Liver (tissue), 9 donors: ENCODE data around the gene MGAT4C. TPM values are rescaled to one million over a fixed set of nuclear protein-coding genes. Genes with fewer than 3 reads are reported as not detected.

Experiments
- DNase-seq: peaks from one replicate; pipeline ENCODE4 v3.0.0-alpha.2; 2017; ENCODE audit warnings: low spot score
- H3K27ac ChIP-seq, 2 donors: one replicate each; pipeline ENCODE4 v1.7.0; 2013; ENCODE audit warnings: inconsistent platforms in 2 of 2, low read length in 2 of 2, control low read depth in 1 of 2, low read depth in 1 of 2, mild to moderate bottlenecking in 1 of 2
- H3K27me3 ChIP-seq, 4 donors: one replicate each; pipeline versions ENCODE4 v1.6.1 to v1.7.0; 2013; ENCODE audit warnings: low read length in 3 of 4, inconsistent platforms in 1 of 4, mild to moderate bottlenecking in 1 of 4, moderate library complexity in 1 of 4; ENCODE audit not compliant: control insufficient read depth in 4 of 4, insufficient read depth in 4 of 4
- H3K36me3 ChIP-seq, 4 donors: one replicate each; pipeline versions ENCODE4 v1.6.1 to v1.7.0; 2013; ENCODE audit warnings: low read length in 3 of 4, mild to moderate bottlenecking in 3 of 4, low read depth in 1 of 4, moderate library complexity in 1 of 4; ENCODE audit not compliant: control insufficient read depth in 4 of 4, insufficient read depth in 3 of 4
- H3K4me1 ChIP-seq, 4 donors: one replicate each; pipeline versions ENCODE4 v1.6.1 to v1.7.0; 2013; ENCODE audit warnings: low read length in 3 of 4, mild to moderate bottlenecking in 3 of 4, moderate library complexity in 1 of 4; ENCODE audit not compliant: control insufficient read depth in 4 of 4, insufficient read depth in 4 of 4
- H3K4me3 ChIP-seq, 3 donors: one replicate each; pipeline versions ENCODE4 v1.6.1 to v1.7.0; 2013; ENCODE audit warnings: low read length in 3 of 3, control low read depth in 1 of 3, low read depth in 1 of 3, mild to moderate bottlenecking in 1 of 3
- H3K9ac ChIP-seq, 2 donors: one replicate each; pipeline ENCODE4 v1.7.0; 2013; ENCODE audit warnings: low read length in 2 of 2, mild to moderate bottlenecking in 2 of 2, moderate library complexity in 2 of 2, control low read depth in 1 of 2, low read depth in 1 of 2
- H3K9me3 ChIP-seq, 4 donors: one replicate each; pipeline versions ENCODE4 v1.6.1 to v1.7.0; 2013; ENCODE audit warnings: low read length in 3 of 4; ENCODE audit not compliant: control insufficient read depth in 4 of 4
- EGR1 ChIP-seq, 2 donors: IDR thresholded peaks; 2 replicates each; pipeline ENCODE4 v1.6.1; 2016 to 2018; ENCODE audit warnings: antibody characterized with exemption in 2 of 2, low read depth in 2 of 2
- FOXA2 ChIP-seq: IDR thresholded peaks from 2 replicates; pipeline ENCODE4 v1.6.1; 2016; ENCODE audit warnings: antibody characterized with exemption
- HNF4A ChIP-seq, 2 donors: conservative IDR thresholded peaks; 2 replicates each; pipeline ENCODE4 v1.6.1; 2016; ENCODE audit warnings: antibody characterized with exemption in 2 of 2, mild to moderate bottlenecking in 2 of 2
- HNF4G ChIP-seq: IDR thresholded peaks from 2 replicates; pipeline ENCODE4 v1.6.1; 2016; ENCODE audit warnings: antibody characterized with exemption
- JUND ChIP-seq, 2 donors: IDR thresholded peaks; 2 replicates each; pipeline ENCODE4 v1.6.1; 2016; ENCODE audit warnings: antibody characterized with exemption in 2 of 2
- MAX ChIP-seq: IDR thresholded peaks from 2 replicates; pipeline ENCODE4 v1.6.1; 2016; ENCODE audit warnings: antibody characterized with exemption
- NR2F2 ChIP-seq: IDR thresholded peaks from 2 replicates; pipeline ENCODE4 v1.6.1; 2016; ENCODE audit warnings: antibody characterized with exemption
- RAD21 ChIP-seq, 2 donors: IDR thresholded peaks; 2 replicates each; pipeline ENCODE4 v1.6.1; 2016; ENCODE audit warnings: antibody characterized with exemption in 2 of 2, mild to moderate bottlenecking in 2 of 2
- RXRA ChIP-seq, 2 donors: IDR thresholded peaks; 2 replicates each; pipeline ENCODE4 v1.6.1; 2017 to 2018; ENCODE audit warnings: antibody characterized with exemption in 2 of 2, mild to moderate bottlenecking in 1 of 2
- TAF1 ChIP-seq: conservative IDR thresholded peaks from 2 replicates; pipeline ENCODE4 v1.6.1; 2016; ENCODE audit warnings: antibody characterized with exemption, mild to moderate bottlenecking
- YY1 ChIP-seq: IDR thresholded peaks from 2 replicates; pipeline ENCODE4 v1.6.1; 2016; ENCODE audit warnings: antibody characterized with exemption, mild to moderate bottlenecking
- ZBTB33 ChIP-seq: IDR thresholded peaks from 2 replicates; pipeline ENCODE4 v1.6.1; 2016; ENCODE audit warnings: antibody characterized with exemption
- WGBS: extraction: QIAGEN DNeasy Blood & Tissue Kit; methylation state at CpG from one replicate; pipeline ENCODE4 v1.1.7; 2013; 5-methylcytosine and 5-hydroxymethylcytosine counted together
- polyA plus RNA-seq, 2 donors: library from polyadenylated mRNA; stranded (reverse) in 1 of 2; unstranded in 1 of 2; fragments of 200-250 nt in 1 of 2; fragments of >200 nt in 1 of 2; fragmentation: Nextera tagmentation in 1 of 2; extraction: Ambion mirVana in 1 of 2; gene quantifications; one replicate each; pipeline versions ENCODE4 v1.2.1 to v1.2.3, GENCODE V29; 2013 to 2015
- total RNA-seq, 2 donors: library from RNA; depleted of rRNA; stranded (reverse); fragments of >200 nt; gene quantifications; one replicate each; pipeline ENCODE4 v1.2.3, GENCODE V29; 2014
- TF ChIP-seq, protein P1 (sequence below): fragments of 150-350 bp; IDR thresholded peaks from 2 replicates; pipeline ENCODE4 v1.5.1; 2017; ENCODE audit warnings: improper control_type of control experiment, low read depth, low read length; ENCODE audit not compliant: missing input control
- TF ChIP-seq, protein P2 (sequence below): IDR thresholded peaks from 2 replicates; pipeline ENCODE4 v1.6.1; 2016; ENCODE audit warnings: antibody characterized with exemption, mild to moderate bottlenecking
- TF ChIP-seq, protein P3 (sequence below): IDR thresholded peaks from 2 replicates; pipeline ENCODE4 v1.6.1; 2016; ENCODE audit warnings: antibody characterized with exemption
- donor health status: healthy.
- donor health status: healthy.
- donor health status: healthy.
- donor health status: healthy.
- donor health status: healthy.

The MGAT4C gene
- total and polyA plus RNA-seq, 4 donors, result 0.02 to 0.65 (median 0.09) TPM

DNA sequence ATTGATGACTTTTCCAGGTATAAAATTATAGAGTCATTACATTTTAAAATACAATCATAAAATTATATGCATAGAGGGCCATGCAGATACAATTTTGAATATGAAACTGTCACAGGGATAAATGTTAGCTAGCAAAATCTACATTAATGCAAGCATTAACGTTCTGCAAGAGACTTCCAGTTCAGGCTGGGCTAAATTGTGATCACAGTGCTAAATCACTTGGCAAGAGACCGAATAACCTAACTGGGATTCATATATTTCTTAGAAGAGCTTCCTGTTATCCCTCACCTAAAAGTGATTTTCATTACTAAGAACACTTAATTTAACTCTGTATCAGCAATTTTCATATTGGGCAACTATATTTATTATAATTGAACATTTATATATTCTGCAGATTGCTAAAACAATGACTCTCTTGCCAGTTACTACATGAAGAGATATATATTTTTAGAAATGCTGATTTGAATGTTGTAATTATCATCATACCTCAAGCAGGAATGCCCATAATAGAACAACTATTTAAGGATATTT lies 83.2 kb downstream of the MGAT4C start:
- no peak for DNase-seq
- Histone ChIP-seq H3K9me3 (no peaks in the 10 kb centered on the region), H3K4me1 (no peaks in the 10 kb centered on the region), H3K27ac (no peak overlapping the region), H3K4me3 (no peak overlapping the region), H3K36me3 (no peaks in the 10 kb centered on the region), H3K9ac (no peak overlapping the region), H3K27me3 (no peaks in the 10 kb centered on the region)
- TF ChIP-seq ZBTB33 (no peak), MAX (no peak), RXRA (IDR thresholded peaks at IDR 0.05) (no peak), EGR1 (IDR thresholded peaks at IDR 0.05; ENCODE audit: low read depth in 2 of 2) (no peak), RAD21 (IDR thresholded peaks at IDR 0.05) (no peak), TAF1 (no peak), JUND (IDR thresholded peaks at IDR 0.05) (no peak), FOXA2 (no peak), YY1 (no peak), HNF4G (no peak), HNF4A (conservative IDR thresholded peaks at IDR 0.05) (no peak), NR2F2 (no peak)
- TF ChIP-seq, protein P1, sequence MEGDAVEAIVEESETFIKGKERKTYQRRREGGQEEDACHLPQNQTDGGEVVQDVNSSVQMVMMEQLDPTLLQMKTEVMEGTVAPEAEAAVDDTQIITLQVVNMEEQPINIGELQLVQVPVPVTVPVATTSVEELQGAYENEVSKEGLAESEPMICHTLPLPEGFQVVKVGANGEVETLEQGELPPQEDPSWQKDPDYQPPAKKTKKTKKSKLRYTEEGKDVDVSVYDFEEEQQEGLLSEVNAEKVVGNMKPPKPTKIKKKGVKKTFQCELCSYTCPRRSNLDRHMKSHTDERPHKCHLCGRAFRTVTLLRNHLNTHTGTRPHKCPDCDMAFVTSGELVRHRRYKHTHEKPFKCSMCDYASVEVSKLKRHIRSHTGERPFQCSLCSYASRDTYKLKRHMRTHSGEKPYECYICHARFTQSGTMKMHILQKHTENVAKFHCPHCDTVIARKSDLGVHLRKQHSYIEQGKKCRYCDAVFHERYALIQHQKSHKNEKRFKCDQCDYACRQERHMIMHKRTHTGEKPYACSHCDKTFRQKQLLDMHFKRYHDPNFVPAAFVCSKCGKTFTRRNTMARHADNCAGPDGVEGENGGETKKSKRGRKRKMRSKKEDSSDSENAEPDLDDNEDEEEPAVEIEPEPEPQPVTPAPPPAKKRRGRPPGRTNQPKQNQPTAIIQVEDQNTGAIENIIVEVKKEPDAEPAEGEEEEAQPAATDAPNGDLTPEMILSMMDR, result no peak
- TF ChIP-seq, protein P2, sequence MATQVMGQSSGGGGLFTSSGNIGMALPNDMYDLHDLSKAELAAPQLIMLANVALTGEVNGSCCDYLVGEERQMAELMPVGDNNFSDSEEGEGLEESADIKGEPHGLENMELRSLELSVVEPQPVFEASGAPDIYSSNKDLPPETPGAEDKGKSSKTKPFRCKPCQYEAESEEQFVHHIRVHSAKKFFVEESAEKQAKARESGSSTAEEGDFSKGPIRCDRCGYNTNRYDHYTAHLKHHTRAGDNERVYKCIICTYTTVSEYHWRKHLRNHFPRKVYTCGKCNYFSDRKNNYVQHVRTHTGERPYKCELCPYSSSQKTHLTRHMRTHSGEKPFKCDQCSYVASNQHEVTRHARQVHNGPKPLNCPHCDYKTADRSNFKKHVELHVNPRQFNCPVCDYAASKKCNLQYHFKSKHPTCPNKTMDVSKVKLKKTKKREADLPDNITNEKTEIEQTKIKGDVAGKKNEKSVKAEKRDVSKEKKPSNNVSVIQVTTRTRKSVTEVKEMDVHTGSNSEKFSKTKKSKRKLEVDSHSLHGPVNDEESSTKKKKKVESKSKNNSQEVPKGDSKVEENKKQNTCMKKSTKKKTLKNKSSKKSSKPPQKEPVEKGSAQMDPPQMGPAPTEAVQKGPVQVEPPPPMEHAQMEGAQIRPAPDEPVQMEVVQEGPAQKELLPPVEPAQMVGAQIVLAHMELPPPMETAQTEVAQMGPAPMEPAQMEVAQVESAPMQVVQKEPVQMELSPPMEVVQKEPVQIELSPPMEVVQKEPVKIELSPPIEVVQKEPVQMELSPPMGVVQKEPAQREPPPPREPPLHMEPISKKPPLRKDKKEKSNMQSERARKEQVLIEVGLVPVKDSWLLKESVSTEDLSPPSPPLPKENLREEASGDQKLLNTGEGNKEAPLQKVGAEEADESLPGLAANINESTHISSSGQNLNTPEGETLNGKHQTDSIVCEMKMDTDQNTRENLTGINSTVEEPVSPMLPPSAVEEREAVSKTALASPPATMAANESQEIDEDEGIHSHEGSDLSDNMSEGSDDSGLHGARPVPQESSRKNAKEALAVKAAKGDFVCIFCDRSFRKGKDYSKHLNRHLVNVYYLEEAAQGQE, result no peak
- TF ChIP-seq, protein P3, sequence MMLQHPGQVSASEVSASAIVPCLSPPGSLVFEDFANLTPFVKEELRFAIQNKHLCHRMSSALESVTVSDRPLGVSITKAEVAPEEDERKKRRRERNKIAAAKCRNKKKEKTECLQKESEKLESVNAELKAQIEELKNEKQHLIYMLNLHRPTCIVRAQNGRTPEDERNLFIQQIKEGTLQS, result no peak
- WGBS, result 57% methylated on average over 2 of the region's 2 CpGs

GRCh38 chr12:86170051-86170450 lies 86.1 kb downstream of the MGAT4C start:
- Histone ChIP-seq H3K27me3 (no peaks in the 10 kb centered on the region), H3K9ac (no peak overlapping the region), H3K36me3 (no peaks in the 10 kb centered on the region), H3K4me3 (no peak overlapping the region), H3K9me3 (no peaks in the 10 kb centered on the region), H3K27ac (no peak overlapping the region), H3K4me1 (no peaks in the 10 kb centered on the region)
- TF ChIP-seq TAF1 (no peak), RXRA (IDR thresholded peaks at IDR 0.05) (no peak), HNF4A (conservative IDR thresholded peaks at IDR 0.05) (no peak)
- WGBS, result 41% methylated on average over 1 of the region's 1 CpG
- no peak for DNase-seq
